CD4-positive, alpha-beta T cell treated with Interleukin-21 for 1 hour (primary cell): ENCODE results near the gene ATG5.

ENCODE experiments used
- DNase-seq: peaks from one replicate; pipeline ENCODE4 v3.0.0-alpha.2; 2020

ATG5 gene

DNA sequence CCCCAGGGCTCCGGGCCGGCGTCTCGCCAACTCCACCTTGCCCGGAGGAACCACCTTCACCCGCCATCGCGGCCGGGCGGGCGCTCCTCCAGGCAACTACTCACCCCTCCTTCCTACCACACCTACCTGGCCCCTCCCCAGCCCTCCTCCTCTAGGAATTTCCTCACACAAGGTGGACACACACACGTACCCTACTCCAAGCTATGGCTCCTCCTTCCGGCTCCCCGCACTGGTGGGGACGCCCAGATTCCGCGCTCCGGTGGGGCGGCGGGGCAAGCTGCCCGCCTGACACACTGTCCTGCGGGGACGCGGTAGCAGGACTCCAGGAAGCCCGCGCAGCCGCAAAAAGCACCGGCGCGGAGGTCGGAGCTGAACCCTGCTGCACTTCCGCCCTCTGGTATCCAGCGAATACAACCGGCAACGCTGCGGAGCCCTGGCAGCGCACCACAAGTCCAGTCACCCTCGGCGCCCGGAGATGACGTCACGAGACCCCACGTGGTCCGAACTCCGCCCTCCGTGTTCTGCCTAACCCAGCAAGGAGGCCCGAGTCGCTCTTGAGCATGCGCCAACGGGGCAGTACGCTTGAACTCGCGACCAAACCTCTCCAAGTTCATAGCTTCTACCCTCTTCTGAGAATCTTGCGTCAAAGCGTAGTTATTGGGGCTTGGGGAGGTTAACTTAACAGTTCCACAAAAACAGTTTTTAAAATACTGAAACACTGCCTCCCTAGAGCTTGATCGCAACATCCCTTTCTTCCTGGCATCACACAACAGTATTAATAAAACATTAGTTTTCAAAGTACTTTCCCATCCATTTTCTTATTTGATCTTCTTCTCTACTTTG, at the start of gene ATG5:
Gene ATG5, minus strand, starts transcription at position 425 of the 843 bp plus-strand sequence. CDS start 9,552 bp downstream, outside the sequence.
- DNase-seq, result peak; percentile 99

DNA sequence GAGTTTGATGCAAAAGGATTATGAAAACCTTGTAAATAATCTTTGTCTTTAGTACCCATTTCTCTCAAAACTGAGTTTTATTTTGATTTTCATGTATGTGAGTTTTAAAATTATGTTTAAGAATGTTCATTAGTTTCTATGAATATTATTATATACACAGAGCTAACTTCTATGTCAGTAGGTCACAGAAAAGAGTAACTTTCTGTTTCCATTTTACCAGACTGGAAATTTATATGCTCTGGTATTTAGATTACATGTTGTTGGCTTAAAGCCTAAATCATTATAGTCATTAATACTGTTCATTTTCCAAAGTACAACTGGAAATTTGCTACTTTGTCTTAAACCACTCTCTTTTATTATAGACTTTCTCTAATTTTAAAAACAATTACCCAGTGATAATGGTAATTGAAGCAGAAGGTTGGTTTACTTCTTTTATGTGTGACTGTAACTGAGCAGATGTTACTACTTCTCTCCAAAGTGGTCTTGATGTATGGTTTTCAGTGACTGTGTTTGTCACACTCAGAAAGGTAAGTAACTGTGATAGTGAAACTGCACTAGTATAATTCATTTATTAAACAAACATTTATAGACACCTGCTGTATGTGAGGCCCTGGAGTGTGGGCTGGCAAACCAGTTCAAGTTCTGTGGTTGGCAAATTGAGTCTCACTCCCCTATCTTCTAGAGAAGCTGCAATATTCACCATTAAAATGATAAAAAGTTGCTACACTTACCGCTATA, 48.1 kb upstream of the ATG5 start:
- no peak for DNase-seq

DNA sequence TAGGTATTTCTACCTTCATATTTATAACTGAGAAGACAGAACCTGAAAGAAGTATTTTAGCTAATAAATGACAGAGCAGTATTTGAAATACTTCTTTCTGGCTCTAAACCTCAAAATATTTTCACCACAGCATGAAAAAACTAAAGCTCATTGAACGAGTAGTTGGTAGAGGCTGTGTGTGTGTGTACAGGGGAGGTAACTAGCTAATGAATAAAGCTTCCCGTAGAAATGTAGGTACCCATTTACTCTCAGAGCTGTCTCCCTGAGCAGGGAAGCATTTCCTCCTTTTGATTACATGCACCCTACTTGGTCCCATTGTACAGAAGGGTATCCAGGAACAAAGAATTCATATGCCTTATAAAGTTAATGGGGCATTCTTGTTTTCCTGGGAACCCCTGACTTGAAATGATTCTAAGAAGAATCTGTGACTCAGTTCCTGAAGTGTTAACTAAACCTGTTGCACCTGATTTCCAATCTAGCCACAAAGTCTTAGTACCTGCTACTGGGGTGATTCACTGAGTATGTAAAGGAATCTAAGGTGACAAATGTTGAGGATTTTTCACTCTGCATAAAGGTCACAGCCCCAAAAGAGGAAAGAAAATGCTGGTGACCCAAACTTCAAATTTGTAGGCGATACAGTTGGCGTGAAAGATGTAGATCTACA, 47.4 kb upstream of the ATG5 start:
- DNase-seq, result no peak

DNA sequence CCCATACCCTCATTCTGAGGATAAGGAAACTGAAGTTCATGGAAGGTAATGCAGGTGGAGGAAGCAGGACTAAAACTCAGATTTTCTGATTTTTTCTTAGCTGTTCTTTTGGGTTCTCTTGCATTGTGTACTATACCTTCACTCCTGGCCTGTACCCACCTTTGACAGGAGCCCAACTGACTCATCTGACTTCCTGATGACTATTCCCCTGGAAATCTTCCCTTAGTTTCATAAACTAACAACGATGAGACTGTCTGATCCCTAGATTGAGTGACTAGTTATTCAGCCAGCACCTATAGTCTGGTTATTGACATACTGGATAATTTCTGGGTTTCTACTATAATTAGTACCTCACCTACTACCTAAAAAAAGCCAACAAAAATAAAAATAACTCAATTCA, 45.1 kb upstream of the ATG5 start:
- no peak for DNase-seq

DNA sequence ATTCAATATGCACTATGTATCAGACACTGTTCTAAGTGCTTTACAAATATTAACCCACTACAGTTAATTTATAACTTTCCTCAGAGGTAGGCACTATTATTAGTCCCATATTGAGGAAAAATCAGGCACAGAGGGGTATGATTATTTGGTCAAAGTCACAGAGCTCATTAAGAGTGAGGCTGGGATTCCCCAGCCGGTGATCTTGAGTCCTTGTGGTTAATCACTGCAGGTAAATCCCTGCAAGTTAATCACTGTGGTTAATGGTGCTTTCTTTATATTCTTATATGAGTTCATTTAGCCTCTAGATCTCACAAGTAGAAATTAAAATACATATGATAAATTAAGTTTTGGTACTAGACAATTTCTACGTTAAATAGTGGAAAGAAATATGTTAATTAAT, 44.2 kb upstream of the ATG5 start:
- DNase-seq, result no peak

DNA sequence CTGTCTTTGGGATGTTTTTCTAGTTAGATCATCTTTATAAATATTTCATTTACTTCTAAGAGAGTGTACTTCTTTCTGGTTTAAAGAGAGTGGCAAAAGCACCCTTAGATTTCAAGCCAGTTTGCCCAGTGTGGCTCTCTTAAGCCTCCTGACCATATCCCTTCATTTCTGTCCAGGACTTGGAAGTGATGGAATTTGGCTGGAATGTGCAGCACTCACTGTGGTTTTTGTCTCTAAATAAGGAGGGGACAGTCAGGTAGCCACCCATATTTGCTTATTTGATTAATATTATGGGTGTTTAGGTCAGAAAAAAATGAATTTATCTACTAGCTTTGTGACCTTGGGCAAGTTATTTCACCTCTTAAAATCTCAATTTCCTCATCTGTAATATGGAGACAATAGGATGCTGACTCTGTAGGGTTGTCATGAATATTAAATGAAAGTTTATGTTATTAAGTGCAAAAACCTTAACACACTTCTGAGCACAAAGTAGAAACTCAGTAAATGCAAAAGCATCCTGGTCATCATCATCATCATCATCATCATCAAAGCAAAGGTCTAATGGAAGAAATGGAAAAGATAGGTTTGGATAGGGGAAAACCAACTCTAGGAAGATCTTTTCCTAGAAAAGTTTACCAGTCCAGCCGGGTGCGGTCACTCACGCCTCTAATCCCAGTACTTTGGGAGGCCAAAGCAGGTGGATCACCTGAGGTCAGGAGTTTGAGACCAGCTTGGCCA, 38.0 kb upstream of the ATG5 start:
- no peak for DNase-seq

DNA sequence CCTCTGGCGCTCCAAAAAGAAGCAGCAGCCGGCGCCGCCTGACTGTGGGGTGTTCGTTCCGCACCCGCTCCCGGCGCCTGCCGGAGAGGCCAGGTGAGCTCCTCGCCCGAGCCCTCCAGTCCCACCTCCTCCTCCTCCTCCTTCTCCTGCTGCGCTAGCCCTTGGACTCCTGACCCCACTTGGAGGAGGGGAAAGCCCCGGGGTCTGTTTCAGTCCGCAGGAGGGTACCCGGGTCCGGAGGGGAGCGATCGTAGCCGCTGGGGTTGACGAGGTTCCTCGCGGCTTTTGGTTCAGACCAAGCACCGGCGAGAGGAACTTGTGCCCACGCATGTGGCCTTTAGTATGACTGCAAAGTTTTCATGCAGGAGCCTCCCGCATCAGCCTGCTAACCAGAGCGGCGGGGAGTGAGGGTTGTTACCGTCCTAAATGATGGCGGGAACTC, 35.5 kb upstream of the ATG5 start:
- peak; percentile 9 for DNase-seq

DNA sequence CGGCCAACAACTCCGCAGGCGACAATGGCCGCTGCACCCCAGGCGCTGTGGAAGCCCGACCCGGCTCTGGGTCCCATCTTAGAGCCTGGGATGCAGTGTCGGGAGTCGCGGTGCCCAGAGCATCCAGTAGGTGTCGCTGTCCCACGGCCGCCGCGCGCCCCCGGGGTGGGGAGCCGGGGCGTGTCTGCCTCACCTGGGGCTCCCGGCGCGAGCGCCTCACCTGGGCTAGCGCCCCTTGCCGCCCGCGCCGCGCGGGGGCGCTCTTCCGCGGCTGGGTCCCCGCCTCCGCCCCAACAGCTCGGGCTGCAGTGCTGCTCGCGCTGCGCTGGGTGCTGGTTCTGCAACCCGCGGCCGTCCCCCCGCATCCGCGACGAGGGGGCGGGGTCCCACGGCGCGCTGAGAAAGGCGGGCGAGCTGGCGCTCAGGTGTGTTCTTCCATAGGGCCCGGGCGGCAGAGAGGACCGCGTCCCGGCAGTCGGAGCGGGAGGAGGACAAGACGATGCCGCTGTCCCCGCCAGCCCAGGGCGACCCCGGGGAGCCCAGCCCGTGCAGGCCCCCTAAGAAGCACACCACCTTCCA, 34.9 kb upstream of the ATG5 start, which contains the start of gene CRYBG1:
Gene CRYBG1, plus strand, starts transcription at position 308 of the 579 bp plus-strand sequence. Its CDS starts 192 bp downstream, at position 500.
- peak; percentile 77 for DNase-seq

DNA sequence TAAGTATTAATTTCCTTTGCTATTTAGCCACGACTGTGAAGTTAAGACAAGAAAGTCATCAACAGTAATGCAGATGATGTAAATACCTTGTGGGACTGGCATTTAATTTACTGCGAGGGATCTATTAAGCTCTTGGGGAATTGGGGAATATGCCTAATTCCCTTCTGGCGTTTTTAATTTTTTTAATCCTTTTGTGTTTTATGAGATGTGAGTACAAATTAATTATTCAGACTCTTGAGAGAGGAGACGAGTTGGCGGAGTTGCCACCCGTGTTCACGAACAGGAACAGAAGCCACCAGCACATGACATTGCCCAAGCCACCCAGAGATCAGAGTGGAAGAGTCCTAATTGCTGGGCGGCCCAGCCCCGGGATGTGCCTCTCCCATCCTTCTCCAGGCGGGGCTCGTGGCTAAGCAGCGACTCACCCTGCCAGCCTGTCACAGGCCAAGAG, 34.4 kb upstream of the ATG5 start:
- no peak for DNase-seq

DNA sequence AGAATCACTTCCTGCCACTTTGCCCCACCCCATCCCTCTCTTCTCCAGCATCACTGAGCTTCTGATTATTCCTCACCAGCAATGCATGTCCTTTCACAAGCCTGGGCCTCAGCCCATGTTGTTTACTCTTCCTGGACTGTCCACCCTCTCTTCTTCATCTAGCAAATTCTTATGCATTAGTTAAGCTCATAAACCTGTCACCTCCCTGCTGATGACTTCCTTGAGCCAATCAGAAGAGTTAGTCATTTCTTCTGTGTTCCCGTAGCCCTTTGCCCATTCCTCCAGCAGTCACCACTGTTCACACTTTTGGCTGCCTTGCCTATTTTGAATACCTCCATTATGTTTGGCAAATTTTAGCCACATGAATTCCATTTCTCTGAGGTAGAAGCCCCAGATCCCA, 30.8 kb upstream of the ATG5 start:
- DNase-seq, result no peak

DNA sequence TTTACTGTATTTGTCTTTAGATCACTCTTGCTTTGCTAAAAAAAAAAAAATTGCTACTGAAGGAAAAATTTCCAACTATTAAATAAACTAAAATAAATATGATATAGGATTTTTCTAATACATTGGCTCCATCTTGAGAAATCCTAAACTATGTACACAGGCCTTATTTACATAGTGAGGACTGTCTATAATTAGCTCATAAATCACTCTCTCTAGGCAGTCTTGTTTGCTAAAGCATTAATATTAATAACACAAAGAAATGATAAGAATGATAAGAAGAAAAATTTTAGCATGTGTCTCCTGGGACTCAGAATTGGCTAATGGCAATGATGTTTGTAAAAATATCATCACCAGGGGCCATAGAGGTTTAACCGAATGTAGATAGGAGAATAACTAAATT, 21.7 kb upstream of the ATG5 start:
- no peak for DNase-seq

DNA sequence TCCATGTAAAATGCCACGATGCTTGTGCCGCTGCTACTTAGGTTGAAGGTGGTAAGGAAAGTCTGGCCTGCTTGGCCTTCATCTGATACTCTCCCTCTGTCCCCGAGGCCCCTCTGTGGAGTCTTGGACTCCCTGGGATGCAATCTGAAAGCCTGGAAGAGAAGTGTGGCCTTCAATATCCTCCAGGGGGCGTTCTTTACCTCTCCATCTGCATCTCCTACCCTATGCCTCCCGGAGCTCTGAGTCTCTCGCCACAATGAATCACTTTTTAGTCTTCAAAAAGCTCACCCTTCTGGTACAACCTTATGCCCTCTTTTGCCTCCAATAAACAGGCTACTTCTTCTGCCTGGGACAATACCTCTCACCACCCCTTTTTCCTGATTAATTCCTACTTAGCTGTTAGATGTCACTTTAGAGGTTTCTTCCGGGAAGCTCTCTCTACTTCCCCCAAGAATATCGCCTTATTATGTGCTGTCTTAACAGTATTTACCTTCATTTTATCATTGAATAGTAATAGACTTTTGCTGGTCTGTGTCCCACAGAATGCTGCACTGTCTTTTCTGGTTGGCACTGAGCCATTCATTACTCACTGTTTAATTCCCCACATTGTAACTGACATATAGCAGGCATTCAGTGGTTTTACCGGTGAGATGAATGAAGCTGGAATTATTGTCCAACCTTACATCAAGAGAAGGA, 13.9 kb upstream of the ATG5 start:
- DNase-seq, result peak; percentile 58

DNA sequence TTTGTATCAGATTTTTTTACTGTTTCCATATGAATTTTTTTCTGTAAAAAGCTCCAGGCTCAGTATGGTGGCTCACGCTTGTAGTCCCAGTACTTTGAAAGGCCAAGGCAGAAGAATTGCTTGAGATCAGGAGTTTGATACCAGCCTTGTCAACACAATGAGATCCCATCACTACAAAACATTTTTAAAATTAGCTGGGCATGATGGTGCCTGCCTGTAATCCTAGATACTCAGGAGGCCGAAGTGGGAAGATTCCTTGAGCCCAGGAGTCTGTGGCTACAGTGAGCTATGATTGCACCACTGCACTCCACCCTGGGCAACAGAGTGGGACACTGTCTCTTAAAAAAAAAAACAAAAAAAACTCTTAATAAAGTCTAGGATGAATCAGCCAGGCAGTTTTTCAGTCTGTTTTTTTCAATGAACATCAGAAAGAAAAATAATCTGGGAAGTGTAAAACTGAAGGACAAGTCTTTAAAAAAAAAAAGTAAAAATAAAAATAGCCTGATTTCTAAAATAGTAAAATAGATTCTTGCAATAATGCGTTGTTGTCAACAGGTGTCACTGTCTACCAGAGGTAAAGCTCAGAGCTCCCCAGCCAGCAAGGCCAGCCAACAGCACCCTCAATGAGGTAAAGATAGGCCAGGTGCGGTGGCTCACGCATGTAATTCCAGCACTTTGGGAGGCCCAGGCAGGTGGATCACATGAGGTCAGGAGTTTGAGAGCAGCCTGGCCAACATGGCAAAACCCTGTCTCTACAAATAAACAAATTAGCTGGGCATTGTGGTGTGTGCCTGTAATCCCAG, 9.3 kb upstream of the ATG5 start:
- peak; percentile 72 for DNase-seq

DNA sequence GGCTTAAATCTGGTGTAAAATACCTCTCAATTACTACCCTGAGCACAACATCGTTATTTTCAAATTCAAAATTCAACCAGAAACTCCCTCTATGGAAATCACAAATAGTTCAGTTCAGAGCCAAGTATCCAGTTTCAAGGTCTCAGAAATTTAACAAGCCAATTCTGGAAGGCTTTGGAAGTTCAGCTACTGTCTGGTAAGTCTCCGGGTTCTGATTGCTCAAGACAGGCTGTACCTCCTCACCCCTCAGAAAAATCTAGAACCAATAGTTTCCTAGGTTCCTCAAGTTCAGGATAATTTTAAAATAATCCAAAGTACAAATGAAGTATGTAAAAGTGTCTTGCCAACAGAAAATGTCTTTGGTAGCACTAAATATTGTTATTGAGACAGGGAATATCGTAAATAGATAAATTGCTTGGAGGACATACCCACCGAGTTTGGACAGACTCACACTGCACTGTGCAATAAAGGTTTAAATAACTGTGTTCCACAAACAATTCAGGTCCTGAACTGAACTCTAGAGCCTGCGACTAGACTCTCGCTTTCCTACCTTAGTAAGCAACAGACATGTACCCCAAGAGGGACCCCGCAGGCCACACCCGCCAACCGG, 729 bp downstream of the ATG5 start:
- DNase-seq, result no peak

DNA sequence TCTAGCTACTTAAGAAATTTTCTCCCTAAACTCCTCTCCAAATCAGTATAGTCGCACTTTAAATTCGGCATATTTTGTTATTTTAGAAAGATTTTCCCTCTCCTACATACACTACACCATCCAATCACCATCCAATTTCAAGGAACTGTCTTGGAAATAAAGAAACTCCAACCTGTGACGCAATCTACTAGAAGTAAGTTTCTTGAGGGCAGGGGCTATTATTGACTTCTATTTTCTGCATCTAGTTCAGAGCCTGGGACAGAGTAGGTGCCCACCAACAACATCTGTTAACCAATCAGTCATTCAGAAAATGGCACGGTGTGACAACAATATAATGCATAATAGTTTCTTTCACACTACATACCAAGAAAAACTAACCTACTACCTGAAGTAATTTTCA, 3.6 kb downstream of the ATG5 start:
- no peak for DNase-seq

DNA sequence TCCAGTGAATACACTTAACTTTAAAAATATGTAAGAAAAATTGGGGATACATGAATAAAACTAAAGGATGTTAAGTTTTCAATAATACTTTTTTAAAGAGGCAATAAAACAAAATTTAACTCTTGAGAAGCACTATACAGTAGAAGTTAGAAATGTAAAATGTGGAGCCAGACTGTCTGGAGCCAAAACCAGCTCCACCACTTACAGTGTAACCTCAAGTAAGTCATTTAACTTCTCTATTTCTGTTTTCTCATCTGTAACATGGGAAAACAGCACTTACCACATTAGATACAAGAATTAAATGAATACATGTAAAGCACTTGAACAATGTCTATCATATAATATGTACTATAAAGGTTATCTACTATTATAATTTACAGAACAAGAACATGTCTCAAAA, 6.7 kb downstream of the ATG5 start:
- DNase-seq, result no peak

DNA sequence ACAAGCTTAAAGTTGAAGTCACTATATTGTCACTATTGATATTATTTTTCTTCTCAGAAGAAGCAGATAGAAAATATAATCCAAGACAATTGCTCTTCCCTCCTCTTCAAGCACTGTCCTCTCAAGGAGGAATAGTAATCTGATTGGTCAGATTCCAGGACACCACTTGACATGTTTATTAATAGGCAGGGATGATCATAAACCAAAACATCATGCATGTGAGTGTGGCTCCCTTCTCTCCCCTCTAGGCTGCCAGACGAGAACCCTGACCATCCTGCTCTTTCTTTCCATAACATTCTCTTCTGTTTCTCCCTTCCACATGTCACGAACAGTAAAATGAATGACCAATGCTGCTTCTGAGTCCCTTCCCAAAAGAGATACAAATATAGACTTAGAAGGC, 7.5 kb downstream of the ATG5 start:
- no peak for DNase-seq

DNA sequence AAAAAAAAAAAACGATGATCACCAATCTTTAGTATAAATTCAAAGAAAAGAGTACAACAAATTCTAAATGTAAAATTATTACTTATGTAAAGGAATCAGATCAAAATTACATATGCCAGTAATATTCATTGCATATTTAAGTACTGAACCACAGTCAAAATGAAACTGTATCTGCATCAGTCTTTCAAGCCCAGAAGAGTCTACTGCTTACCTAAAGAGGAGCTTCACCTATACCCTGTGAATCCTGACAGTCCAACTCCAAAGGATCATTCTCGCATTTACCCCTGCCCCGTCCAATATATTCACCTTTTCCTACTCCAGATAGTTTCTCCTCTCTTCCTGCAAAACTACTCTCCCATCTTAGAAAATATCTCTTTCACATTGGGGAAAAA, 9.2 kb downstream of the ATG5 start:
- no peak for DNase-seq

DNA sequence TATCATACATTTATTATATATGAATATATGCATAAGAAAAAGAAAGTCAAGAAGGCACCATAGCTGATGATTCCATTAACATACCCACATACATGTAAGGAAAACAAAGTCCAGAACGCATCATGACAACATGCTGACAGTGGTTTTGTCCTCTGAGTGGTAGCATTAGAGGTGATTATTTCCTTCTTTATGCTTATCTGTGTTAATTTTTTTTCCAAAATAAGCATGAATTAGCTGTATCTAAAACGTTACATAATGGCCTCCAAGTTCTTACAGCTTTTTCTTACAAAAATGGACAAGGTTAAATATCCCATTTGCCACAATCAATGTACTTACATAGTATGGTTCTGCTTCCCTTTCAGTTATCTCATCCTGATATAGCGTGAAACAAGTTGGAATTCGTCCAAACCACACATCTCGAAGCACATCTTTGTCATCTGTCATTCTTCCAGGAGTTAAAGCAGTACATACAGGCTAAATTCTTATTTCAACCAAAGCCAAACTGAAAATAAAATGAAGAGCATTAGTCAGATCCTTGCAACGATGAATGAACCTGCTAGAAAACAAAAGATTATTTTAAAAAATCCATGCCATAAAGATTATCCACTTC, 9.7 kb downstream of the ATG5 start:
- no peak for DNase-seq
